SKM-1 (cell line): ENCODE data around the gene CFAP46.

Experiments
- DNase-seq: peaks from one replicate; lab custom pipeline; 2025; ENCODE audit not compliant: unreplicated experiment; lab: John Stamatoyannopoulos, UW

Gene CFAP46

DNA sequence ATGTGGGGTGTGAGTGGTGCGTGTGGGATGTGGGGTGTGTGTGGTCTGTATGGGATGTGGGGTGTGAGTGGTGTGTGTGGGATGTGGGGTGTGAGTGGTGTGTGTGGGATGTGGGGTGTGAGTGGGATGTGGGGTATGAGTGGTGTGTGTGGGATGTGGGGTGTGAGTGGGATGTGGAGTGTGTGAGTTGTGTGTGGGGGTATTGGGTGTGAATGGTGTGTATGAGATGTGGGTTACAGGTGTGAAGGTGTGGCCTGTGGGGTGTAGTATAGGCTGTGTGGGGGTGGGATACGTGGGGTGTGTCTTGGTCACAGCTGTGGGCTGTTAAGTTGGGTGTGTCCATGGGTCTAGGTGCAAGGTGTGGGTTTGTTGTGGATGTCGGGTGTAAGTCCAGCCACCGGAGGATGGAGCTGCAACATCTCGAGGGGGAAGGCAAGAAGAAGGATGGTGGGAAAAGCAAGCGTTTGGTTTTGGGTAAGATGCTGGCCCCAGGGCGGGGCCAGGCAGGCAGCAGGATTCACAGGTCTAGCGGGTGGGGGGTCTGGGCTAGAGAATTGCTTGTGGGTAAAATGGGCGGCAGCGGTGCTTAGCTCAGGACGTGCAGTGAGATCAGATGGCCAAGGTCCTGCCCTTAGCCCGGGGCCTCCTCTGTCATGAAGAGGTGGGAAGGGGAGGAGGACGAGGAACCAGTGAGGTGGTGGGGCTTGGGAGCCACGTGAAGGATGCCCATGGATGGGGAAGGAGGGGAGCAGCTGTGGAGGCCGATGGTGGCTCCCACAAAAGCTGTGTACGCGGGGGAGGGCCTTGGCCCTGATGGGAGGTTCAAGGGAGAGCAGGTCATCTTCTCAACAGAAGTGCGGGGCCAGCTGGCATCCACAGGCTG, 60.1 kb downstream of the CFAP46 start:
- no peak for DNase-seq

DNA sequence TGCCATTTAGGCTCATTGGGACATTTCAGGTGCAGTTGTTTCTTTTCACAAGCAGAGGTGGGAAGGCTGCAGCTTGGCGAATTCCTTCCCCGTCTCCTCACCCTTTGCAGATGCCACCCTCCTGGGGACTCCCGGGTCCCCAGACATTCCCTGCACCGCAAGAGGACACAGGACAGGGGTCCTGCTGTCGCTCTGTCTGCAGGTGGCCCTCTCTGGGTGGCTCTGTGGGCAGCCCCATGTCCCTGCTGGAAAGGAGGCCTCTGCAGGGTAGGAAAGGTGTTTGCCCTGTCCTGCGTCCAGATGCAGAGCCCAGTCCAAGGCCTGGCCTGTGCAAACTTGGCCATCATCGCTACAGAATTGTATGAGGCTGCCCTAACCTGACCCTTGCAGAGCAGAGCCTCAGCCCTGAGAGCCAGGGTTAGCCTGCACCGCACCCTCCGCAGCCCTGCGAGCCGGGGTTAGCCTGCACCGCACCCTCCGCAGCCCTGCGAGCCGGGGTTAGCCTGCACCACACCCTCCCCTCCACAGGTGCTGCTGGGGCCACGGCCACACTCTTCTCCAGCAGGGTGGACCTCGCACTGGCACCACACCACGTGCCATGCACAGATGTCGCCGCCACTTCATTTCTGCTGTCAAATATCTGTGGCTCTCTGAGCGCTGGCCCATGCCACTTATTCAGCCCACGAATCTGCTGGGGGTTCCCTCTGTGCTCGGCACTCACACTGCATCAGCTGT, 61.0 kb downstream of the CFAP46 start:
- DNase-seq = no peak

DNA sequence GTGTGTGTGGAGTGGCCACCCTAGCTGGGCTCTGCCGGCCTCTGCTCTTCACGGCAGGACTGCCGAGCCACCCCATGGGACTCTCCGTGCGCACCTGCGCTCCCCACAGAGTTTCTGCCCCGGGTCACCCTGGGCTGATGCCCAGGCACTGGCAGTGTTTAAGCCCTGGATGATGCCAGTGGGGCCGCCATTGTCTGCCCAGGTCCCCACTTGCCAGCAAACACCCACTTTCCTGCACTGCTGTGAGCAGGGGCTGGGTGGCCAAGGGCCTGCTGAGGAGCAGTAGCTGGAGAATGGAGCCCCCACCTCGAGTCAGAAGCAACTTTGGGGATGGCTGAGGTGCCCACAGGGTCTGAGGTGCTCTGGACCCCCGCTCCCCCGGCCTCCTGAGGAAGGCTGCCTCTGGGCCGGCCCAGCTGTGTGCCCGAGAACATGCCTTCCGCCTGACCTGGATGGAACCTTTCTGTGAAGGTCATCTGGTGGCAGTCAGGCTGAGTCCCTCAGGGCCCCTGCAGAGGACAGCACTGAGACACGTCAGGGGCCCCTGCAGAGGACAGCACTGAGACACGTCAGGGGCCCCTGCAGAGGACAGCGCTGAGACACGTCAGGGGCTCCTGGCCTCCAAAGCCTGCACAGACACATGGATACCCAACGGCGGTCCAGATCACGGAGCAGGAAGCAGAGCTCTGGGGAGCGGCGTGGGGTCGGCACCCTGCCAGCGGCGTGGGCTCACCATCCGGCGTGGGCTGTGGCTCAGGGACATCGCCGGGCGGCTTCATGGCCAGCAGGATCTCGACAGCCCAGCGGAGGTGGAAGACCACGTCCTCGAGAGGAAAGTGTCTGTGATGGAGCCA, 62.0 kb downstream of the CFAP46 start:
- DNase-seq = no peak

DNA sequence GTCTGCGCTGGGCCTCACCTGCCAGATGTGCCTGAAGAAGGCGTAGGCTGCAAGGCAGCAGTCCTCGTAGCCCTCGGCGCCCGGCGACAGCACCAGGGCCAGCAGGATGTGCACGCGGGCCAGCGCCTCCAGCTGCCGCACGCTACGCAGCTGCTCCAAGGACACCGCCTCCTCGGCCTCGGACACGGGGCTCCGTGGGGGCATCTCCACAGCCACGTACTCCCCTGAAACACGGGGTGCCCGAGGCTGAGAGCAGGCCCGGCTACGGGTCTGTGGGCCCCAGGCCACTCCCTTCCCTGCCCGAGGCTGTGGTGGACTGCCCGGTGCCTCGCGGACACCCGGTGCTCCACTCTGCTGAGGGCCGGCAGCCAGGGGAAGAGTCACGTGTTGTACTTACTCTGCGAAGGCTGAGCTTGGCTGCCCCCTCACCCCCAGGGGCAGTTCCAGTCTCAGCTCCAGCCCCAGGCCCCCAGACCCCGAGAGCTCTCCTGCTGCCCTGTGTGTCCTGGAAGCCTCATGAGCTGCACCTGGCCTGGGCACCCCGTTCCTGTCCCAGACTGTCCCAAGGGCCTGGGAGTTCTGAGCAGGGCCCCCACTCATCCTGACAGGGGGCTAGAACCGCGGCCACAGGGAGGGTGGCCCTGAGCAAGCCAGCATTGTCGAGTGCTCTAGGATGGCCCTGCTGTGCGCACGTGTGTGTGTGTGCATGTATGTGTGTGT, 62.8 kb downstream of the CFAP46 start:
- DNase-seq = no peak

DNA sequence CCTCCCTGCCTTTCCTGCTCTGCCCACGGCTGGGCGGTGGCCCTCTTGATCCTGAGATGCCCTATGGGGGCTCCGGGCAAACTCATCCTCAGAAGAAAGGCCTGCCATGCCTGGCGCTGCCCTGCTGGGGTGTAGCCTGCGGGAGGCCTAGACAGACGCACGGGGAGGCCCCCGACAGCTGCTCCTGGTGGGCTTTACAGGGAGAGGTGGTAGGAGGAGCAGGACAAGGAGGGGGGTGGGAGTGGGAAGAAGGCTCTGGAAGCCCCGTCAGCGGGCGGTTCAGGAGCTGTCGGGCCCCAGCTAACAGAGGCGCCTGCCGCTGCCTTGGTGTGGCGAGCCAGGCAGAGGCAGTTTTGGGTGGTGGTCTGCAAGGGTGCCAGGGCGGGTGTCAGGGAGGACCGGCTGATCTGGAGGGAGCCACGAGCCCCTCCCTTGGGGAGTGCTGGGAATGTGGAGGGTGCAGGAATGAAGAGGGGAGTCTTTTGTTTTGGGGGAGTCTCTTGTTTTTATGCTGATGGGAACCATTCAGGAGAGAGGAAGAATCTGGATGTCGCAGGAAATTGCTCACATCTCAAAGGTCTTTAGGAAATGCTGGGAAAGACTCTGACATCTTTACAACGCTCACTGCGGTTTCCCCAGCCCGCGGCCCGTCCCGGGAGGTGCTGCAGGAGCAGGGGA, 63.5 kb downstream of the CFAP46 start:
- no peak for DNase-seq

DNA sequence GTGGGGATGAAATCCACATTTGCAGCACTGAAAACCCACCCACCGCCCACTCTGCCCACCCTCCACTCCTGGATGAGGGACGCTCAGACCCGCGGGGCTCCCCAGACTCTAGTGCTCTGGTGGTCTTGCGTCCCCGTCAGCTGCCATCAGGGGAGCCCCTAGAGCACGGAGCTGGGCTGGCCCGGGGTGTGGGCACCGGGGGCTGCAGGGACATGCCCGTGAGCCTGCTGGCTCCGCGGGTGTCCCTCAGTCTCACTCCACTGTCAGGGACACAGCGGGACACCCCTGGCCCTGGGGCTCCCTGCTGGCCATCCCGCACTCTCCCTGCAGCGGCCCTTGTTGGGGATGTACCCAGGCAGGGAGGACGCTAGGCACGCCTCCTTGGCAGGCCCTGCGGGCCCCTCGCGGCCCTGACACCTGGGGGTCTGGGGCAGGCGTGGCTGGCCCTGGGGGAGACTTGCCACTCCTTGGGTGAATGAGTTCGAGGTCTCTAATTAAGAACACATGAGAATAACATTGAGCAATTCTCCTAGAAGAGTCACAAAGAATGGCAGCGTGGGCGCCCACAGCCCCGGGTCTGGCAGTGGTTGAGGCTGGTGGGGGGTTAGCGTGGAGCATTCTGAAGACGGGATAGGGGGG, 64.2 kb downstream of the CFAP46 start:
- DNase-seq = no peak

DNA sequence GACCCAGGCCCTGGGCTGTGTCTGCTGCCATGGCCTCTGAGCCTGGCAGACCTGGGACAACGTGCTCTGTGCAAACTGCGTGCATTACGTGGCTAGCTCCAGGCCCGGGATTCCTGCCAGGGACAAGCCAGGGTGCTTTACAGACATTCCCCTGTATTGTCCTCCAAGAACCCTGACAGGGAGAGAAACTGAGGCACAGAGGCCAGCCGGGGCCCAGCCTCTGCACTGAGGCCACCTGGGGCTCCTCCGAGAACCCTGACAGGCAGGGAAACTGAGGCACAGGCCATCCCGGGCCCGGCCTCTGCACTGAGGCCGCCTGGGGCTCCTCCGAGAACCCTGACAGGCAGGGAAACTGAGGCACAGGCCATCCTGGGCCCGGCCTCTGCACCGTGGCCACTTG, 64.9 kb downstream of the CFAP46 start:
- no peak for DNase-seq

DNA sequence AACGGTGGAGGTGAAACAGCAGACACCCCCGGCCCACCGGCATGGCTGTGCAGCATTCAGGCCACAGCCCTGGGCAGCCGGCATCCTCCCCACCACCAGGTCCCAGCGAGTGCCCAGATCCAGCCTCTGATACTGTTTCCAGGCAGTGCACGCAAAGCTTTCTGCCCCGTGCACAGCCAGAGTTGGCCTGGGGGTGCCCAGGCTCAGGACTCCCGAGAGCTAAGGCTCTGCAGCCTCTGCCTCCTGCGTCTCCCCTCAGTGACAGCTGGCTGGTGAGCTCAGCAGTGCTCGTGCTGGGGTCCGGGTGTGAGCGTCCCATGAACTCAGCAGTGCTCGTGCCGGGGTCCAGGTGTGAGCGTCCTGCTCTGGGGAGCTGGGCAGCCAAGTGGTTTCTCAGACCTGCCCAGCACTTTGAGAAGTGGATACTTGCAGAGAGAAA, 65.4 kb downstream of the CFAP46 start:
- no peak for DNase-seq

DNA sequence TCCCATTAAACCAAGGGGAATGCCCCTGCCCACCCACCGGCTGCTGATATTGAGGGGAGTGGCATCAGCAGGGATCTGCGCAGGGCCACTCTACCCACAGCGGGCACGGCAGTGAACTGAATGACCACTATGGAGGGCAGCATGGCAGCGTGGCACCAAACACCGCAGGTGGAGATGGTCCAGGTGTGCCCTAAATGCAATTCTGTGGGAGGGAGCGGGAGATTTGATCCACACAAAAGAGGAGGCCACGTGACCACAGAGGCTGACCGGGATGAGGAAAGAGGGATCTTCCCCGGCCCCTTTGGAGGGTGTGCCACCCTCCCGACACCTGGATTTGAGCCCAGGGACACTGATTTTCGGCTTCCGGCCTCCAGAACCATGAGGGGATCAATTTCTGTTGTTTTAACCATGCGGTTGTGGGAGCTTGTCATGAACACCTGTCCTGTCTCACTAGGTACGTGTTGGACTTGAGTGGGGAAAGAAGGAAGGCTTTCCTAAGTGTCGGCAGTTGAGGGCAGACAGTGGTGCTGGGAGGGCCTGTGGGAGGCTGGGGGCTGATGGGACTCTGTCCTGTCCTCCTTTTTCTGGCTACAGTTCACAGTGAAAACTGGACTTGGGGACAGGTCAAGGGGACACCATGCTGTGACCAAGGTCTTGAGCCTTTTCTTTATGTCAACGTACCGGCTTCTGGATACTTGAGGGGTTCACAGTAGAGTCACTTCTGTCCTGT, 66.1 kb downstream of the CFAP46 start:
- no peak for DNase-seq

DNA sequence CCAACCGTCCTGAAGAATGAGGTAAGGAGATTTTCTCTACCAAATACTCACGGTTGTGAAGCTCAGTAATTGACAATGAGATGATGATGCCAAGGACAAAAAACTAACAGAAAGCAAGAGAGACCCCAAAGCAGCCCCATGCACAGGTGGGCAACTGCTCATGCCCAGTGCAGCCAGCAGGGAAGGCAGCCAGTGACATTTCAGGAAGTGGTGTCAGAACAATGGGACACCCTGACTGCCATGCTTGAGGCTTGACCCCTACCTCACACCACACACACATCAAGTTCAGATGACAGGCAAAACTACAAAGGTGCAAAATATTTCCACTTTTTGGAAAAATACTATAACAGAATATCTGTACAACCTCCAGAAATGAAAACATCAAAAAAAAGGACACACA, 66.9 kb downstream of the CFAP46 start:
- DNase-seq = no peak

DNA sequence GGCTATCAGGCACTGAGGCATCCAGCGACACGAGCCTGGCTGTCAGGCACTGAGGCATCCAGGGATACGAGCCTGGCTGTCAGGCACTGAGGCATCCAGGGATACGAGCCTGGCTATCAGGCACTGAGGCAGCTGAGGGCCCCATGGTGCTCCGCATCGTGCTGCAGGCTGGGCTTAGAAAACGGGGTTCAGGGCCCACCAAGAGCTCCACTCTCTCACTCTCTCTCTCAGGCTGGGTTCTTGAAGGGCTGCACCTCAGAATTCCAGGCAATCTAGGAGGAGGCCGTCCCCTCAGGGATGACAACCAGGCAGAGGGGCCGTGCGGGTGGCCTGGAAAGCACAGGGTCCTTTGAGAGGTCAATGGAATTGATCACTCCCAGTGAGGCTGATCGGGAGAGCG, 69.0 kb downstream of the CFAP46 start:
- no peak for DNase-seq

DNA sequence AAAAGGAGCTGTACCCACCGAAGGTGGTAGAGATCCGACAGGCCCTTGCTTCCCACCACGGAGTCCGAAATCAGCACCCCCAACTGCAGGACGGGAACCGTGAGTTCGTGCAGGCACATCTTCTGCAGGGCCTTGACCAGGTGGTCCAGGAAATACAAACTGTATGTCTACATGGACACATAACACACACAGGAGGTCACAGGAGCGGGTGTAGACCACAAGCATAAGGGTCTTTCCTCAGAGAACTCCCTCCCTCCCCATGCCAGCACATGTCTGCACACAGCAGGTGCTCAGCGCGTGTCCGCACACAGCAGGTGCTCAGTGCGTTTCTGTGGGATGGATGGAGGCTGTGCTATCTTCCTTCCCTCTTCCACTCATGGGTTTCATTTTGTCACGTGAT, 69.7 kb downstream of the CFAP46 start:
- DNase-seq = no peak

DNA sequence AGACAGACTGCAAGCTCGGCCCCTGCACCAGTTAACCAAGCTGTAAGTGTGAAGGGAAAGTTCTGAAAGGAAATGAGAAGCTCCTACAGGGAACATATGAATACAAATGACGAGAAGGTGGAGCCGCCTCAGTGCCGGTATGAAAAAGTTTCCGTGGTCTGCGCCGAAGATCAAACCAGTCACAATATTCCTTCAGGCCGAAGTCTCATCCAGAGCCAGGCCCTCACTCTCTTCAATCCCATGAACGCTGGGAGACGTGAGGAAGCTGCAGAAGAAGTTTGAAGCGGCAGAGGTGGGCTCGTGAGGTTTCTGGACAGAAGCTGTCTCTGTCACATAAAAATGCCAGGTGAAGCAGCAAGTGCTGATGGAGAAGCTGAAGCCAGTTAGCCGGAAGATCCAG, 71.9 kb downstream of the CFAP46 start:
- no peak for DNase-seq

DNA sequence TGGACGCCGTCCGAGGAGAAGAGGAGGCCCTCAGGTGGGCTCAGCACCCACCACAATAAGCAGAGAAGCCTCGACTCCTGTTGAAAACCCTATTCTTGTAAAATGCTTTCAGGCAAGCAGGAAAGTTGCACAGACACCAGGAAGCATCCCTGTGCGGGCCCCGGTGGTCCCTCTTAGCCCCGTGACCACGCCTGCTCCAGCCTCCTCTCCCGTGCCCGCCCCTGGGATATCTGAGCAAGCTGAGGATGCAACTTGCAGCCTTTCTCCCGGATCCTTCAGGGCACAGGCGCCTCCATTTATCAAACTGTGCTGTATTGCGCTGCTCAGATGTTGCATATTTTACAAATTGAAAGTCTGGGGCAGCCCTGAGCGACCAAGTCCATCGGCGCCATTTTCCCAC, 72.7 kb downstream of the CFAP46 start:
- DNase-seq = no peak

DNA sequence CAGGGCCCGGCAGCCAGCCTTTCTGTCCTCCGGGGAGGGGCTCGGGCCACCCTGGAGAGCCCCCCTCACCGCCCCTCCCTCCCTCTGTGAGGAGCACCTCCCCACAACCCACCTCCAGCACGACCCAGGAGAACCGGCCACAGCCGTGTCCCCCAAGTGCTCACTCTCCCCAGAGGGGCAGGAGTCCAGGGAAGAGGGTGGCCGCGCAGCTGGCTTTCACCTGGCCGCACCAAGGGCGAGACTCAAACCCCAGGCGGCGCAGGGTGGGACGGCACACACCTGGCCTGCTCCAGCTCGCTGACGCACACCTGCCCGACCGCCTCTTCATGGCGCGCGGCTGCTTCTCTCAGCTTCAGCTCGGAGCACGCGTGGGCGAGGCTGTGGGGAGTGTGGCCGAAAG, 73.4 kb downstream of the CFAP46 start:
- DNase-seq = no peak

DNA sequence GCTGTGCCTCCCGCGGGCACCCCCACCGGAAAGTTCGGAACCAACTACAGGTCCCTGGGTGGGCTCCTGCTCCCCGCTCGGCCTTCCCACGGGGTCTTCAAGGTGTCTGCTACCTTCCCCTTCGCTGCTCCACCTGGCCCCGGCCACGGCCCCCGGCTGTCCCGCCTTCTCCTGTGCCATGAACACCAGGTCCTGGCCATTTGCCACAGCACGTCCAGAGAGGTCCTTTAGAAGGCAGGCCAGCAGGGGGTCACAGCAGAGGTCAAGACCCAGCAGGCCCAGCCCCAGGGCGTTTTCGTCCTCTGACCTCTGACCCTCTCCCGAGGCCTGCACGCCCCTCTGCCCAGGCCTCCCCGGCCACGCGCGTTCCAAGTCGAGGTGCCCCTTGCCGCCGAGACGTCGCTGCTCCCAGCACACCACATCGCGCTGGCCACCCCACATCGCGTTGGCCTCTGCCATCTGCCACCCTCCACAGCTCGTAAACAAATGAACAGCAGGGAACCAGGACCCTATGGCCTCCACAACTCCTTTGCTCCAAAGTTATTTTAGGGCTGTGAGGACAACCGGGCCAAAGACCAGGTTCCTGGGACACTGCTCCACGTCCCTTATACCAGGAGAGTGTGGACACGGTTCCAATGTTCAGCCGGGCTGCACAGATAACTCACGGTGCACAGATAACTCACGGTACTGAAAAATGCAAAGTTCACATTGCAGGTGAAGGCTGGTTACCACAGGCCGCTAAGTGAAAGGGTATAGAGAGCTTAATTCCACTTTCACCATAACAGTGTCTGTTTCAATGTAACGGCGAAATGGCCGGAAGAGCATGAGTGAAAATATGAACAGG, 74.3 kb downstream of the CFAP46 start:
- no peak for DNase-seq

DNA sequence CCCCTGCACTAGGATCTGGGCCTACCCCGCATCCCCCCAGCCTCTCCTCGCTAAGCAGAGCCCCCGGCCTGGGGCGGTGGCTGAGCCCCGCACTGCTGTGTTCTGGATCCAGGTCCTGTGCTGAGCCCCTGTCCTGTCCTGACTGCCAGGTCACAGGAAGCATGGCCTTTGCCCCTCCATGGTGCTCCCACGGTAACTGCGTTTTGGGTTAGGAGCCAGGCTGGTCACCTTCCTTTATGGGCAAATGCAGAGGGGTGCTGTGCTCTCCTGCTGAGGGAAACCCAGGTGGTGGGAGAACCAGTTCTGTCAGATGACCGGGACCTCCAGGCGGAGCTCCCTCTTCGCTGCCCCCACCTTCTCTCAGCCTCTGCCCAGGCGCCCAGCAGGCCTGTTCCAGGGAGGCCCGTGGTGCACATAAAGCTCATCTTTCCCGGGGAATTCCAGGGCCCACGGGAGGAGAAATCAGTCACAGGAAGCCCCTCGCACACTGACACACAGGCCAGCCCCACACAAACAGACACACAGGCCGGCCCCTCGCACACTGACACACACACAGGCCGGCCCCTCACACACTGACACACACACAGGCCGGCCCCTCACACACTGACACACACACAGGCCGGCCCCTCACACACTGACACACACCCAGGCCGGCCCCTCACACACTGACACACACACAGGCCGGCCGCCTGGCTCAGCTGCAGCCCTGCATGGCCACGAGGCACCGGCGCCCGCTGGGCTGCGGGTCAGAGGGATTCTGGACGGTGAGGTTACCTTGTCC, 75.6 kb downstream of the CFAP46 start:
- DNase-seq = no peak
